HT1080 (cell line): ENCODE measurements around the gene SPIRE1. TPM values are rescaled to one million over a fixed set of nuclear protein-coding genes. Genes with fewer than 3 reads are reported as not detected.
"Not testable (repeated sequence)": the region's sequence is repeated elsewhere in the genome, so short reads cannot be mapped to it uniquely, and the experiment has no call there.

ENCODE experiments used
- DNase-seq: peaks from one replicate; pipeline ENCODE4 v3.0.0-alpha.2; 2015; ENCODE audit warnings: low read depth
- total RNA-seq: library from RNA; depleted of rRNA; stranded (reverse); fragments of >200 nt; shearing (Covaris generic); gene quantifications from 2 replicates; pipeline ENCODE4 v1.2.3, GENCODE V29; 2014

Gene SPIRE1
- total RNA-seq, 1 experiment from 2014 or later: 14.8 TPM

DNA sequence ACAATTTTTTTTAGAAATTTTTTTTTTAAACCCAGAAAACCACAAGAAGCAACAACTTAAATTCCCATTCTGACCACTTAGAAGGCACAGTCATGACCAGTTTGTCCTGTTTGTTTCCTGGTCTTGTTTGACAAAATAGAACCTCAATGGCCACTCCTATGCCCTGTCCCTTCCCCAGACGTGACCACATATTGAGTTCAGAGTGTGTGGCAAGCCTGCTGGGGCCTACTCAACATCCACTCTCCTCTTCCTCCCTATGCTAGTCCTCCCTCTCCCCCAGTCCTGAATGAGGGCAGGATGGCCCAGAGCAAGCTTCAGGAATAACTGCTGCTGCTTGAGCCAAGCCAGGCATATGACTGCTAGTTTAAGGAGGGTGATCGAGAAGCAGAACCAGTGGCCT, 160.6 kb downstream of the SPIRE1 start:
- DNase-seq: no peak

DNA sequence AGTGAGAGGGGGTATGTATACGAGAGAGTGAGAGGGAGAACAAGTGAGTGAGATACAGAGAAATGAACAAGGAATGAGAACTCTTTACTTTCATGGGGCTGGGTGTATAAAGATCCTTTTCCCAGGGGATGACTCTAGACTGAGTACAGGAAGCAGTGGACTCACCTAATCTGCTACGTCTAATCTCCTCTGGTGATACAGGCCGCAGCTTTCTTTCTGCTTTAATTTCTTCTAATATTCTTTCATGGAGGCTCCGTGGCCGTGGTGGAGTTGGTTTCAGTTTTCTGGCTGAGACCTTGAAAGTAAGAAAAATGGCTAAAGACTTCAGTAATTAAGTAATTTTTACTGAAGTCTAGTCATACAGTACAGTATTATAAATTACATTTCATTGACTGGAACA, 165.0 kb downstream of the SPIRE1 start:
- DNase-seq: no peak

DNA sequence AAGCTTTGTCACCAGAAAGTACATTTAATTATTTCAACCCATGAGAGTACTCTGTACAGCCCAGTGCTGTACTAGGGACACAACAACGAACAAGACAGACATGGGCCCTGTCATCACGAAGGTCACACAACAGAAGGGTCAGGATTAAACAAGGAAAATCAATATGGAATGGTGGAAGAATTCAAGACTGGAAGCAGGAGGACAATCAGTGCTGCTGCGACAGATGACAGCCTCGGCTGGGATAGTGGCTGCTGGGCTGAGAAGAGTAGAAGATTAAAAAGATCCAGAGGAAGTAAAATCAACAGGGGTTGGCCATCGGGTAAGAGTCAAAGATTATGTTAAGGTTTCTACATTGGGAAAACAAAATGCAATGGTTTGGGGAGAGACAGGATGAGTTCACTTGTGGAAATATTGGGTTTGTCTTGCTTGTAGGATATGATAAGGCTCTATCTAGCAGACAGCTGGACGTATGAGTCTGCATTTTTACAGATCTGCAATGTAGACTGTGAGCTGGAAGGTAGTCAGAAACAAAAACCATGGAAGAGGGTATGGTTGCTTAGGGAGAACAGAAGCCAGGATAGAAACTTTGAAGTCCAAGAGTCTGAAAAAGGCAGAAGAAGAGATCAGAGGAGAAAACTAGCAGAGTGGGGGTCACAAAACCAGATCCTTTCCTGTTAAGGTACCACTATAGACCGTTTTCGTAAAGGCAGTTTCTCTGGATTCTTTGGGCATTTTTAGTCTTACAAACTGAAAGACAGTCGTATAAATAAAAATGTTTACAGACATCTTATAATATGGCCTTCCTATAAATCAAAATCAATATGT, 166.1 kb downstream of the SPIRE1 start:
- no peak for DNase-seq

DNA sequence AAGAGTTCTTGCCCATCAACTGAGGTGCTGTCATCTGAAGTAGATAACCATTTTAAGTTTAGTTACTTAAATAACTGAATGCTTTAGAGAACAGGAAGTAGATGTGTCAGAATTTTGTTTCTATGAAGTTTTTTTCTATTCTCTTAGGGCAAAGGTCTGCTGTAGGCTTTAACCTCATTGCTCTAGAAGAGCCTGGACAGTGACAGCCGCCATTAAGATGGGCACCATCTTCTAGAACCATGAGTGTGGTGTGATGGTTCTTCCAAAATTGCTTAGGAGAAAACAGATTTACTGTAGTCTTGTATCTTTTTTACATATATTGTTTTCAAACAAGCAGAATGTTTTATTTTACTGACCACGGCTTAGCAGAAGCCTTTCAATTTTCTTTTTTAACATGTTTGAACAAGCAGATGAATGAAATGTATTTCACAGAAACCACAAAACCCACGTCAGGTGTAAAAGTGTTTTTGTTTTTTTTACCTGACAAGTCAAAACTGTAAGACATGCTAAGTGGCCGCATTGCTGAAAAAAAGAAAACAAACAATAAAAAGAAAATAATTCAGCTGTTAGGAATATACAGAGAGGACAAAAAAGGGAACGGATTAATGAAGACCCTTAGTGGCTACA, 172.3 kb downstream of the SPIRE1 start:
- no peak for DNase-seq

DNA sequence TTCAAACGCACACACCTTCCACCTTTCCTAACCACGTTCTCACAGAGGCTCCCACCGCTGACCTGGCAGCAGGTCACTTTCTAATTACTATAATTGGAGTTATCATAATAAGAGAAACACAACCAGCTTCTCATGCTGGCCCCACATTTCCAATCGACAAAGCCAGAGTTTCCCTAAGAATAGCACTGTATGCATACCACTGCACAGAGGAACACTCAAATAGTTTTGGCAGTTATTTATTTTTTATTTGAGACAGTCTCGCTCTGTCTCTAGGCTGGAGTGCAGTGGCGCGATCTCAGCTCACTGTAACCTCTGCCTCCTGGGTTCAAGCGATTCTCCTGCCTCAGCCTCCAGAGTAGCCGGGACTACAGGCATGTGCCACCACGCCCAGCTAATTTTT, 176.0 kb downstream of the SPIRE1 start:
- DNase-seq: not testable (repeated sequence)

DNA sequence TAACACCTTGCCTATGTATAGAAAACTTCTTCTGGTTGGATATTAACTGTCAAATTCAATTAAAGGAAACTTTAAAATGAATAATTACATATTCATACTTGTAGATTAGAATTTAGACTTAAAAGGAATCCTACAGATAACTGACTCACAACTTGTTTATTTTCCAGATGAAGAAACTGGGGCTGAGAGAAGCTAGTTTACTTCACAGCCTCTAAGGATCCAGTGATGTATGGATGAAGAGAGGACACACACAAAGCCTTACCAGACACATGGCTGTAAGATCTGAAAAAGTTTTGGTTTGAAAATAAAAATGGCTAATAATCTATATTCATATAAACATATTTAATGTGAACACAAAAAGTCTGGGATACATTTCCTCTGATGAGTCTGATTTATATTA, 177.9 kb downstream of the SPIRE1 start:
- no peak for DNase-seq

DNA sequence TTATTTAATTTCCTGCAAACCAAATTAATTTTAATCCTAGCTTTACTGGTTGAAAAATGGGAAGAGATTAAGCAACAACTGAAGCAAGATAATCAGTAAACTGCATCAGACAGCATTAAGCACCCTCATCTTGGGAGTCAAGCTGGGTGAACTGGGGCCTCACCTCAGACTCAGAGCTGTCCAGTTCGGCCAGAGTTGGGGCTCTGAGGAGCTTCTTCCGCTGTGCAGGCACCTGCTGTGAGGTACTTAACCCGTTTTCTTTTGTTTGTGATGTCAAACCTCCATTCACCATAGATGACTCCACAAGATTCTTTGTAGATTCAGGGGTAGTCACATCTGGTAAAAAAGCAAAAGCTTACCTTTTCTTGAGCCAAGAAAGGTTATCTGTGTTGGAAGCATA, 178.4 kb downstream of the SPIRE1 start:
- no peak for DNase-seq

DNA sequence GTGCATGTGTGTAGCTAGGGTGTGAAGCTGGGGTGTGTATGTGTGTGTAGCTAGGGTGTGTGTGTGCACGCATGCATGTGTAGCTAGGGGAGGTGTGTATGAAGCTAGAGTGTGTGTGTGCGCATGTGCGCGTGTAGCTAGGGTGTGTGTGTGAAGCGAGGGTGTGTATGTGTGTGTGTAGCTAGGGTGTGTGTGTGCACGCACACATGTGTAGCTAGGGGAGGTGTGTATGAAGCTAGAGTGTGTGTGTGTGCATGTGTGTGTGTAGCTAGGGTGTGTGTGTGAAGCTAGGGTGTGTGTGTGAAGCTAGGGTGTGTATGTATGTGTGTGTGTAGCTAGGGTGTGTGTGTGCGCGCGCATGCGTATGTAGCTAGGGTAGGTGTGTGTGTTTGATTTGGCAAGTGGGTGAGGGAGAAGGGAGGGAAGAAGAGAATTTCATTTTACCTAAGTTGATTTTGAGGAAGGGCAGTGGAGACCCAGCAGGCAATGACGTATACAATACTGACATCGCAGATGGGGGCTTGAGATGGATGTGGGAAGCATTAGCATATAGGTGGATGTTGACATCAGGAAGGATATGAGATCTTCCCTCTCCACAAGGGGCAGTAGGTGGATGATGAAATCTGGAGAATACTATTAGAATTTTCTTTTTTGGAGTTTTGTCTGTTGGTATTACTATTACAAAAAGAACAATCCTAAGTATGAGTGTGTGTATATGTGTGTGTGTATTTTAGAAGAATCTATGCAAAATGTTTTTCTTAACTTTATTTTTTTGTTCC, 179.4 kb downstream of the SPIRE1 start:
- no peak for DNase-seq

DNA sequence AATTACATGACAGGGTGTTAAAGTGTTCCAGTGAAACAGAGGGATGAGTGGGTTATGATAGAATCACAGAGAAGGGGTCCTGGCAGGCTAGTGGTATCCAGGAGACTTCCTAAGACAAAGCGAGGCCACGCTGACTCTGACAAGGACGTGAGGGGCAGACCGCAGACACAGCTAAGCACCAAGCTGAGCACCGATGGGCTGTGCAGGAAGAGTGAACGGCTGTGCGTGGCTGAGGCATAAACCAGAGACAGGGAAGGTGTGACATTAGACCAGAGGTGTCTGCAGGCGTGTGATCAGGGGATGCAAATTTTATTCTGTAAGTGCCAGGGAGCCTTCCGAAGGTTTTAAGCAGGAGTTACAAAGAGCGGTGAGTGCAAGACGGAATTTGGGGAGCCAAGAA, 180.3 kb downstream of the SPIRE1 start:
- DNase-seq: no peak

DNA sequence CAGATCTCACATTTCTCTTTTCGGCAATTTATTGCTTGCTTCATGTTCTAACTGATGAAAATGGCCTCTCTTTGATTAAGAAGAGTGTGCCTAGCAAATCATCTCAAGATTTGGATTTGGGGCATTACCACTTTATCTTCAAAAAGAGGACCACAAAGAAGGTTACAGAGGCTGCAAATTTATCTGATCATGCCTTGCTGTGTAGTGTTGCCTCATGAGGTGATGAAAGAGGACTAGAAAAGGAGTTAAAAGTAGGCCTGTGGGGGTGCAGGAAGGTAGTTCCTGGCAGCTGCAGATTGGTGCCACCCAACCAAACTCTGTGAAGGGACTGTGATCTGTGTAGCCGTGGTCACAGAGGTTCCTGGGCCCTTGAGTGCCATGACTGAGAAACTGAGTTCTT, 181.0 kb downstream of the SPIRE1 start:
- DNase-seq: no peak

DNA sequence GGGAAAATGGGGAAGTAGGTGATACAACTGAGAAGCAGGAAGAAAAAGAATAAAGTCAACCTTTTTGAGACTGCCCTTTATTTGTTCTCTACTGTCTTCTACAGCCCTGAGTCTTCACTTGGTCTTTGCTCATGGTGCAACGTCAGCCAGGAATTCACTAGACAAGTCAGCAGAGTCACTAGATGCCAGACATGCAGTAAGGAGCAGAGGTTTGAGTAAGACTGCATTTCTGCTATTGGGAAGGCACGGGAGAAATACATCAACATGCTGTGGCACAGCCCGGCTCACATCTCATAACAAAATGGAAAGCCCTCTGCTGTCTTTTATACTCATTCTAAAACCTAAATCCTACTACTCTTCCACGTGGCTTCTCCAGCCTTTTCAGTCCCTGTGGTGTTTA, 183.0 kb downstream of the SPIRE1 start:
- no peak for DNase-seq

DNA sequence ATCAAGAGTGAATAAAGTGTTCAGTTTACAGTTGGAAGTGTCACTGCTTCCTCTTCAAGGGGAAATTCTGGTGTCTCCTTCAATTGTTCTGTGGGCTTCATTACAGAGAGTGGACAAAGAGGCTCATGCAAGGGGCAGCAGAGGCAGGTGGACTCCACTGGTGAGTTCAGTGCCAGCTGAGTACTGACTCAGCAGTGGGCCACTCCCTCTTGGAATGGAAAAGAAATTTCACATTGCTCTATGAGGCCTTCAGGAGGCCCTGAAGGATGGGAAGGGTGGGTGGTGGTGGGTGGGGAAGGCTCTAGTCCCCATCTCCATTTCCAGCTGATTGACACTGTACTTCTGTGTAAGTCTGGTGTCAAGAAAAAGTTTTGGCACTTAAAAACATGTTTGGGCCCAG, 183.8 kb downstream of the SPIRE1 start:
- DNase-seq: peak; percentile 5

DNA sequence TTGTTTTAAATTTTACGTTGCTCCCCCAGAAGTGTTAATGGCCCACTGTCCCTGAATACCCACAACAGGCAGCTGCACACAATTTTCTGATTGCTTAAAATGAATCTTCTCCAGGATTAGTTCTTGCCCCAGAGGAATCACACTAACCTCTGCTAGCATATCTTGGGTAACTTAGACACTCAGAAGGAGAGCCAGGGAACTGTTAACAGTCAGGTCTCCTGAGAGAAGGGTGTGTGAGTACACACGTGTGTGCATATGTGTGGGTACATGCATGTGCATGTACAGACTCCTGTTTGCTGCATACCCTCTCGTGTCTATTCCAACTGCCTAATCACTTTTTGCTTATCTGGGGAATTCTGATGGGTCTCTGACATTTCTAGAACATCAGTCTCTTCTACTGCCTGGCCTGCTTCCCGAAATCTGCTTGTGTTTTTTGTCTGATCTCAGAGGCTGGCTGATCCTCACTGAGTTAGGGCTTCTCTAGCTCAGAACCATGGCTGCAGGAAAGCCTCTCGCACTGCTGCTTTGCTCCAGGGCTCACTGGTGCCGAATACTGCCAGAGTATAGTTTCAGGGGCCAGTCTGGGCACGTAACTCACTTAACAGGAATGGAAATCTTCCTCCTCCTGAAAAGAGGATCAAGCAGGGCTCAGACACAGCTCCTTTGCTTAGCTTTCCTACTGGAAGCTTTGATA, 187.4 kb downstream of the SPIRE1 start:
- DNase-seq: no peak

DNA sequence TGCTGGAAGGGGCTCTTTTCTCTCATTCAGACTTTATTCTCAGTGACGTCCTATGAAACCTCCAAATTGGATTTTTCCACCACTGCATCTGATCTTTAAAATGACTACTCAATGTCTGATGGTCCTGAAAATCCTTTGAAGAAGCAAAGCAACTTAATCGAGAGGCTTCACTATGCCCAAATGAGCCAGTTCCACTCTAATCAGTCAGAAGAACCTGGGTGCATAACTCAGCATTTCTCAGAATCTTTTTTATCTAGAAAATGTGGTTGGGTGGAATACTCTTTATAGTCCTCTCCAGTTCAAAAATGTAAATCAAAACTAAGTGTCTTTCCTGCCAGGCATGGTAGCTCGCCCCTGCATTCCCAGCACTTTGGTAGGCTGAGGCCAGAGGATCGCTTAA, 189.5 kb downstream of the SPIRE1 start:
- DNase-seq: no peak

DNA sequence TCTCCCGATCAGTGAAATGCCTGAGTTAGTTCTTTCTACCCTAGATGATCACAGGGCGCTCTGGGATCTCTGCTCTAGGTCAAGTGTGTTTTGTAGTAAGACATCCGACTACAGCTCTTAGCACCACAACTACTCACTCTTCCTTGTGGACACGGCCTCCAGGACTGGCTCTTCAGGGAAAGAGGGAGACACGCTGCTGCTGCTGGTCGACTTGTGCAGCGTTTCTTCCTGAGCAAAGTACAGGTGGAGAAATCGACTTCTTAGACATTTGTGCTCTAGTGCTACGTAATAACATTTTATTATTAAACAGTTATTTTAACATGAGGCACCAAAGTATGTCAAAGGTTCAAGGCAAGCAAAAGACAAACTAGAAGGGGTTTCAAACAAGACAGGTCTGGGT, 193.2 kb downstream of the SPIRE1 start:
- DNase-seq: no peak

DNA sequence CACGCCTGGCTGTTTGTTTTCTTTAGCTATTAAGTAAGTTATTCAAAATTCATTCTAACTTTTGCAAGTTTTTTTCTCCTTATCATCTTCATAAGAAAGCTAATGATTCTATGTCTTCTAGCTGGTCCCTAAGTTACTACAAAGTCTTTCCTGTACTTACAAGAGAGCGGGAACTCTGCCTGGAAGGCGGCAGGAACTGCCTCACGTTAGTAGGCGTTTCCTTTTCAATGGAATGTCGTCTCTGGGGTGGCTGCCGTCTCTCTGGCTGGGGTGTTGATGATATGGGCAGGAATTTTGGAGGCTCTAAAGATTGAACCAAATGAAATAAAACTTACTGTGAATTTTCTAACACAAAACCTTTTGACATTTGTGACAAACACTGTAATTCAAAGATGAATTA, 194.7 kb downstream of the SPIRE1 start:
- no peak for DNase-seq

DNA sequence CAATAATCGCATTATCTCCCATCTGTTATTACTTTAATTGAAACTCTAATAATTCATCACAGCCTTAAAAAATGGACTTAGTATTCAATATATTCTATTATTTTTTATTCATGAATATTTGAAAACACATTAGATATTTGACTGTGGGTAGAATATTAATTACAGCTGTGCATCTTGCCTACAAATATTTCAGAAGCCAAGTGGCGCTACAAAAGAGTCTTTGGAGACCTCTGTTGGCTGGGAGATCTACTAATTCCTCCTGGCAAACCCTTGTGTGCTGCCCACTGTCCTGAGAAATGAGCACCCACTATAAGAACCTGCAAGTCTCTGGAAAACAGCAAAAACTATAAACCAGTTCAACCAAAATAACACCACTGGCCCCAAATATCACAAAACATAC, 195.7 kb downstream of the SPIRE1 start:
- no peak for DNase-seq

DNA sequence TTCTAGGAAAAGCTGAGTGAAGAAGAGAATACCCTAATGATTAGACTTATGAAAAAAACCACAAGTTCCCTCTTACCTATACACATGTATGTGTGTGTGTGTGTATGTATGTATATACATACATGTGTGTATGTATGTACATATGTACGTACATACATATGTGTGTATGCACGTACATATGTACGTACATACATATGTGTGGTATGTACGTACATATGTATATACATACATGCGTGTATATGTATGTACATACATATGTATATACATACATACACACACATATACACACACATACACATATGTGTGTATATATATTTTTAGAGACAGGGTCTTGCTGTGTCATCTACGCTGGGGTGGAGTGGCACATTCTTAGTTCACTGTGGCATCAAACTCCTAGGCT, 196.6 kb downstream of the SPIRE1 start:
- DNase-seq: no peak

DNA sequence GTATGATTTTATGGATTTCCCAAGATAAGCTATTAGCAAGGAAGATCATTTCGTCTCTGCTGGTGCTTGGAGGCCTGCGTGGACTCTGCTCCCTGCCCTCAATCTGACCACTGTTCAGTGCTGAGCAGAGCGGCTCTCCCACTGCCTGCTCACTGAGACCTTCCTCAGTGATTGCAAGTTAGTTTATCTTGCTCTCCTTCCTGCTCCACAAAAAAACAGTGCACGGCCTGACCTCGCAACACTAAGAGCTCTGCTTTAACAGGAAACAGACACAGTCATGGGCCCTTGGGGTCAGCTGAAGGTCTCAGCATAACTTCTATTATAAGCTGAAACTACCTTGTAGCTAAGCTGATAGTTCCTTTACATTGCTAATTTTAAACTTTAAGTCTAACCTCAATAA, 197.0 kb downstream of the SPIRE1 start:
- peak; percentile 5 for DNase-seq

DNA sequence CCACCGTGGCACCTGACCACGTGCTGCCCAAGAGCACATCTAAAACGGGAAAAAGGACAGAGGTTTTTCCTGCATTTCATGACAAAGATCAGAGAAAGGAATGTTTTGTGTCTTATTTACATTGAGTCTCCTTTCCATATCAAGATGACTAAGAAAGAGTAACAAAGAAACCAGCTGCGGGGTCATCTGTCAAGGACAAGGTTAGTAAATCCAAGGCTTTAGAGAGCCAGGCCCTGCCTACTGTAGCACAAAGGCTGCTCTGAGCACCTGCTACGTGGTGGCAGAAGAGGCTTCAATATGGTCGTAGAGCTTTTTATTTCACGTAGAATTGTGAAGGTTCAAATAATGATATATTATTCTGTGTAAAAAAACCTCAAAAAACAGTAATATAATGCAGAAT, 199.1 kb downstream of the SPIRE1 start:
- DNase-seq: no peak

DNA sequence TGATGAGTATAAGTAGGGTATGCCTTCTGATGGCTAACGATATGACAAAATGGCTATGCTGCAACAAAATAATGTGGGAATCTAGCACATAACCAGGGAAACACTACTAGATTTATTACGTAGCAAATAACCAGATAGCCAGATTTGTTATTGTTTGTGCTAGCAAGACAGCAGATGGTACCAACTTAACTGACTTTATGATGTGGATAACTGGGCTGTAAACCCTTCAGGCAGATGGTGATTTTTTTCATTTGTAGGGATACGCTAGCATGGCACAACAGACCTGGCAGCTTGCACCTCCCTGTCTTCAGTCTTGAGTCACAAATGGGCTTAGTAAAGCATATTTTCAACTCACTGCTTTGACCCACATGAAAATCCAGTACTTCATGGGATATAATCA, 201.5 kb downstream of the SPIRE1 start:
- no peak for DNase-seq

DNA sequence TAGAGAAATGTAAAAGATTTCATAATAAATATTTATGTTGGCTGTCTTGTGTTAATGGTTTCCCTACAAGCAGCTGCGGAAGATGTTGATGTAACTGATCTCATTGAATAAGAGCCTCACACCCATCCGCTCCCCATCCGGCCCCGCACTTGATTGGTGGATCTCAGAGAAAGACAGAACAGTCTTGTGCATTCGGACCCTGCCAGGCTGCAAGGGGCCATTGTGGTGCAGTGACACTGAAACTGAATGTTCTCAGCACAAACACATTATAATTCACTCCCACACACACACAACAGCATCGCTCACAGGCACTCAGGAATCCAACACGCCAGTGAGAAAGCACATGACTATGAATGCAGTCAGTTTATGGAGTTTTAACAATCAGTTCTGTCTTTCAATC, 202.4 kb downstream of the SPIRE1 start:
- no peak for DNase-seq
